ENCODE results near the gene C14orf180. TPM values are rescaled to one million over a fixed set of nuclear protein-coding genes. Genes with fewer than 3 reads are reported as not detected.

Gene C14orf180
- total RNA-seq, 1 experiment from 2014 or later, result not detected

GRCh38 chr14:104594310-104595046 is 14.9 kb downstream of the C14orf180 start:
- DNase-seq (ENCODE audit: low spot score), result no peak
- TF ChIP-seq EZH2 (IDR thresholded peaks at IDR 0.05; ENCODE audit: borderline replicate concordance, low read depth, low read length, poor library complexity, severe bottlenecking), result no peak
- TF ChIP-seq CTCF (conservative IDR thresholded peaks at IDR 0.05; ENCODE audit: low read depth, low read length), result no peak
- H3K36me3 ChIP-seq (ENCODE audit: insufficient read depth, low read length, poor library complexity, severe bottlenecking), result no peaks in the 10 kb centered on the region

GRCh38 chr14:104595116-104595675 is 15.6 kb downstream of the C14orf180 start:
- no peaks in the 10 kb centered on the region for H3K36me3 ChIP-seq (ENCODE audit: insufficient read depth, low read length, poor library complexity, severe bottlenecking)
- no peak for DNase-seq (ENCODE audit: low spot score)
- no peak overlapping the region for H3K27ac ChIP-seq (ENCODE audit: low read depth, low read length, poor library complexity, severe bottlenecking)
- H3K27me3 ChIP-seq (replicated peaks; ENCODE audit: insufficient read depth, low read depth, low read length, poor library complexity), result no peaks in the 10 kb centered on the region
- no peak for TF ChIP-seq CTCF (conservative IDR thresholded peaks at IDR 0.05; ENCODE audit: low read depth, low read length)
- TF ChIP-seq EZH2 (IDR thresholded peaks at IDR 0.05; ENCODE audit: borderline replicate concordance, low read depth, low read length, poor library complexity, severe bottlenecking), result no peak
- ChIA-PET CTCF (no interaction called here), POLR2A (ENCODE audit: low non-redundant PET) (no interaction called here)
- intact Hi-C loops (cut with micrococcal nuclease; ENCODE audit: unreplicated experiment), result no loop called here
- H3K9me3 ChIP-seq (ENCODE audit: low read depth, low read length, poor library complexity, severe bottlenecking), result no peaks in the 10 kb centered on the region
- no peaks in the 10 kb centered on the region for H3K4me1 ChIP-seq (ENCODE audit: insufficient read depth, low read length, poor library complexity, severe bottlenecking)
- no peak overlapping the region for H3K4me3 ChIP-seq (ENCODE audit: low read depth, low read length, poor library complexity, severe bottlenecking)
- BruUV-seq (replicated peaks), result no TSS peak

More at GRCh38 chr14:104594310-104595046, 14.9 kb downstream of the C14orf180 start:
- Histone ChIP-seq H3K4me1 (ENCODE audit: insufficient read depth, low read length, poor library complexity, severe bottlenecking) (no peaks in the 10 kb centered on the region), H3K27ac (ENCODE audit: low read depth, low read length, poor library complexity, severe bottlenecking) (no peak overlapping the region), H3K9me3 (ENCODE audit: low read depth, low read length, poor library complexity, severe bottlenecking) (no peaks in the 10 kb centered on the region), H3K4me3 (ENCODE audit: low read depth, low read length, poor library complexity, severe bottlenecking) (no peak overlapping the region), H3K27me3 (replicated peaks; ENCODE audit: insufficient read depth, low read depth, low read length, poor library complexity) (no peaks in the 10 kb centered on the region)
- ChIA-PET POLR2A (ENCODE audit: low non-redundant PET) (no interaction called here), CTCF (no interaction called here)
- intact Hi-C loops (cut with micrococcal nuclease; ENCODE audit: unreplicated experiment), result no loop called here
- no TSS peak for BruUV-seq (replicated peaks)

GRCh38 chr14:104595911-104596450 is 16.4 kb downstream of the C14orf180 start:
- Histone ChIP-seq H3K27me3 (replicated peaks; ENCODE audit: insufficient read depth, low read depth, low read length, poor library complexity) (no peaks in the 10 kb centered on the region), H3K4me1 (ENCODE audit: insufficient read depth, low read length, poor library complexity, severe bottlenecking) (no peaks in the 10 kb centered on the region), H3K36me3 (ENCODE audit: insufficient read depth, low read length, poor library complexity, severe bottlenecking) (no peaks in the 10 kb centered on the region), H3K27ac (ENCODE audit: low read depth, low read length, poor library complexity, severe bottlenecking) (no peak overlapping the region), H3K4me3 (ENCODE audit: low read depth, low read length, poor library complexity, severe bottlenecking) (no peak overlapping the region), H3K9me3 (ENCODE audit: low read depth, low read length, poor library complexity, severe bottlenecking) (no peaks in the 10 kb centered on the region)
- DNase-seq (ENCODE audit: low spot score), result no peak
- ChIA-PET CTCF (interaction anchor here (0.5 kb wide), 1 partner anchor 821 kb away, joined by 3 read pairs; no protein-coding TSS in a partner anchor), POLR2A (ENCODE audit: low non-redundant PET) (no interaction called here)
- no TSS peak for BruUV-seq (replicated peaks)
- no peak for TF ChIP-seq EZH2 (IDR thresholded peaks at IDR 0.05; ENCODE audit: borderline replicate concordance, low read depth, low read length, poor library complexity, severe bottlenecking)
- no peak for TF ChIP-seq CTCF (conservative IDR thresholded peaks at IDR 0.05; ENCODE audit: low read depth, low read length)
- intact Hi-C loops (cut with micrococcal nuclease; ENCODE audit: unreplicated experiment), result no loop called here

Measured in A673 (cell line).